HAP-1 (cell line): Measurements from ENCODE around the gene GLT8D2.

Experiments used
- DNase-seq, 2 experiments: peaks; one replicate each; pipeline ENCODE4 v3.0.0-alpha.2; 2016 to 2020; ENCODE audit warnings: low spot score in 2 of 2
- H3K27me3 ChIP-seq: fragments of 250-450 bp; sonication (Bioruptor Pico); 2 replicates; pipeline ENCODE4 v1.5.1; 2020; ENCODE audit warnings: low read depth, mild to moderate bottlenecking, moderate library complexity
- H3K36me3 ChIP-seq: fragments of 250-450 bp; sonication (Bioruptor Pico); replicated peaks from 2 replicates; pipeline ENCODE4 v1.5.1; 2020; ENCODE audit warnings: mild to moderate bottlenecking
- H3K4me1 ChIP-seq: fragments of 250-450 bp; sonication (Bioruptor Pico); 2 replicates; pipeline ENCODE4 v1.5.1; 2020; ENCODE audit warnings: mild to moderate bottlenecking
- H3K4me3 ChIP-seq: fragments of 250-450 bp; sonication (Bioruptor Pico); 2 replicates; pipeline ENCODE4 v1.5.1; 2020; ENCODE audit warnings: mild to moderate bottlenecking, moderate library complexity
- H3K9me3 ChIP-seq: fragments of 250-450 bp; sonication (Bioruptor Pico); 2 replicates; pipeline ENCODE4 v1.5.1; 2020; ENCODE audit warnings: mild to moderate bottlenecking, moderate library complexity
- in situ Hi-C: fragments of 300-500 bp; cut with MboI; formaldehyde crosslinking; loops from 3 replicates; pipeline ENCODE4 v1.14.3; 2020; ENCODE audit warnings: low sequenced_read_pairs, inconsistent platforms, mixed read lengths

Gene GLT8D2

GRCh38 chr12:104063712-104064030 lies 13.7 kb upstream of the GLT8D2 start:
- no peaks in the 10 kb centered on the region for H3K9me3 ChIP-seq
- H3K4me1 ChIP-seq: peaks cover 8% of the 10 kb centered on the region
- H3K36me3 ChIP-seq: peaks cover 6% of the 10 kb centered on the region; the same call in 1 of the 2 replicates
- peak overlapping the region; percentile 97 for H3K4me3 ChIP-seq
- no peak for DNase-seq
- in situ Hi-C loops: no loop called here
- H3K27me3 ChIP-seq: no peaks in the 10 kb centered on the region; the same call in 1 of the 2 replicates

- in situ Hi-C loops: no loop called here
- DNase-seq: no peak
- Histone ChIP-seq H3K9me3 (no peaks in the 10 kb centered on the region), H3K4me3 (no peak overlapping the region), H3K36me3 (no peaks in the 10 kb centered on the region), H3K27me3 (no peaks in the 10 kb centered on the region; the same call in 1 of the 2 replicates), H3K4me1 (peaks cover 7% of the 10 kb centered on the region)
These were observed 10.8 kb upstream of the GLT8D2 start for GRCh38 chr12:104060791-104061190.

GRCh38 chr12:104059963-104060362 lies 10.0 kb upstream of the GLT8D2 start:
- Histone ChIP-seq H3K9me3 (no peaks in the 10 kb centered on the region), H3K4me3 (no peak overlapping the region), H3K27me3 (no peaks in the 10 kb centered on the region; the same call in 1 of the 2 replicates), H3K36me3 (no peaks in the 10 kb centered on the region), H3K4me1 (no peaks in the 10 kb centered on the region; the same call in 1 of the 2 replicates)
- DNase-seq: no peak
- in situ Hi-C loops: no loop called here

- in situ Hi-C loops: no loop called here
These were observed 8.8 kb upstream of the GLT8D2 start for GRCh38 chr12:104058802-104059201.

GRCh38 chr12:104057771-104058197 lies 7.8 kb upstream of the GLT8D2 start:
- DNase-seq: peak in 1 of 2 experiments; percentile 18
- in situ Hi-C loops: no loop called here

More at GRCh38 chr12:104058802-104059201, 8.8 kb upstream of the GLT8D2 start:
- Histone ChIP-seq H3K4me3 (no peak overlapping the region), H3K4me1 (no peaks in the 10 kb centered on the region; the same call in 1 of the 2 replicates), H3K27me3 (no peaks in the 10 kb centered on the region; the same call in 1 of the 2 replicates), H3K9me3 (no peaks in the 10 kb centered on the region), H3K36me3 (no peaks in the 10 kb centered on the region)
- no peak for DNase-seq

GRCh38 chr12:104056419-104056972 lies 6.5 kb upstream of the GLT8D2 start:
- H3K4me3 ChIP-seq: no peak overlapping the region
- H3K4me1 ChIP-seq: no peaks in the 10 kb centered on the region
- peaks cover under 1% of the 10 kb centered on the region; the same call in 1 of the 2 replicates for H3K27me3 ChIP-seq
- no peaks in the 10 kb centered on the region for H3K9me3 ChIP-seq
- in situ Hi-C loops: no loop called here
- DNase-seq: no peak
- no peaks in the 10 kb centered on the region for H3K36me3 ChIP-seq

More at GRCh38 chr12:104057771-104058197, 7.8 kb upstream of the GLT8D2 start:
- H3K27me3 ChIP-seq: no peaks in the 10 kb centered on the region; the same call in 1 of the 2 replicates
- H3K4me3 ChIP-seq: no peak overlapping the region
- H3K4me1 ChIP-seq: no peaks in the 10 kb centered on the region
- H3K9me3 ChIP-seq: no peaks in the 10 kb centered on the region
- no peaks in the 10 kb centered on the region for H3K36me3 ChIP-seq

- no peaks in the 10 kb centered on the region for H3K4me1 ChIP-seq
- no peaks in the 10 kb centered on the region for H3K36me3 ChIP-seq
- no peak overlapping the region for H3K4me3 ChIP-seq
- no peak for DNase-seq
- H3K27me3 ChIP-seq: peaks cover 3% of the 10 kb centered on the region; the same call in 1 of the 2 replicates
- H3K9me3 ChIP-seq: no peaks in the 10 kb centered on the region
- in situ Hi-C loops: no loop called here
These were observed 5.8 kb upstream of the GLT8D2 start for GRCh38 chr12:104055686-104056388.

- in situ Hi-C loops: no loop called here
- no peak overlapping the region for H3K4me3 ChIP-seq
These were observed 4.8 kb upstream of the GLT8D2 start for GRCh38 chr12:104054681-104055346.

GRCh38 chr12:104050436-104050835 lies 449 bp upstream of the GLT8D2 start:
- Histone ChIP-seq H3K27me3 (peaks cover 3% of the 10 kb centered on the region), H3K36me3 (no peaks in the 10 kb centered on the region), H3K9me3 (no peaks in the 10 kb centered on the region), H3K4me3 (peak overlapping the region; percentile 17; the same call in 1 of the 2 replicates), H3K4me1 (peaks cover 10% of the 10 kb centered on the region)
- no peak for DNase-seq
- in situ Hi-C loops: no loop called here

More at GRCh38 chr12:104054681-104055346, 4.8 kb upstream of the GLT8D2 start:
- H3K27me3 ChIP-seq: peaks cover 3% of the 10 kb centered on the region; the same call in 1 of the 2 replicates
- DNase-seq: no peak
- peaks cover 6% of the 10 kb centered on the region for H3K4me1 ChIP-seq
- H3K9me3 ChIP-seq: no peaks in the 10 kb centered on the region
- no peaks in the 10 kb centered on the region for H3K36me3 ChIP-seq

- Histone ChIP-seq H3K4me1 (peaks cover 10% of the 10 kb centered on the region), H3K4me3 (peak overlapping the region; percentile 17), H3K36me3 (no peaks in the 10 kb centered on the region), H3K9me3 (no peaks in the 10 kb centered on the region), H3K27me3 (peaks cover 3% of the 10 kb centered on the region)
- DNase-seq: peak in 1 of 2 experiments; percentile 41
- in situ Hi-C loops: no loop called here
These were observed 597 bp downstream of the GLT8D2 start for GRCh38 chr12:104049278-104049902.

- Histone ChIP-seq H3K4me3 (no peak overlapping the region), H3K4me1 (peaks cover 10% of the 10 kb centered on the region), H3K36me3 (no peaks in the 10 kb centered on the region), H3K27me3 (peaks cover 3% of the 10 kb centered on the region), H3K9me3 (no peaks in the 10 kb centered on the region)
- DNase-seq: no peak
- in situ Hi-C loops: no loop called here
These were observed 1.2 kb downstream of the GLT8D2 start for GRCh38 chr12:104048811-104049210.

- Histone ChIP-seq H3K4me3 (no peak overlapping the region), H3K9me3 (no peaks in the 10 kb centered on the region), H3K27me3 (peaks cover 3% of the 10 kb centered on the region), H3K36me3 (no peaks in the 10 kb centered on the region), H3K4me1 (peaks cover 10% of the 10 kb centered on the region)
- in situ Hi-C loops: no loop called here
- no peak for DNase-seq
These were observed 1.8 kb downstream of the GLT8D2 start for GRCh38 chr12:104048162-104048561.

GRCh38 chr12:104046306-104046705 lies 3.7 kb downstream of the GLT8D2 start:
- Histone ChIP-seq H3K4me3 (no peak overlapping the region), H3K27me3 (peaks cover under 1% of the 10 kb centered on the region), H3K36me3 (no peaks in the 10 kb centered on the region), H3K9me3 (no peaks in the 10 kb centered on the region), H3K4me1 (peaks cover 10% of the 10 kb centered on the region)
- in situ Hi-C loops: no loop called here
- DNase-seq: no peak
